PC-3 (cell line): ENCODE data around the gene S100A3. TPM values are rescaled to one million over a fixed set of nuclear protein-coding genes. Genes with fewer than 3 reads are reported as not detected.
"Not testable (repeated sequence)": the region's sequence is repeated elsewhere in the genome, so short reads cannot be mapped to it uniquely, and the experiment has no call there.

Source experiments
- ATAC-seq: fragments of 200-7000 bp; cut with Tn5 transposase; 2 replicates; pipeline ENCODE4 v1.9.1; 2020; ENCODE audit warnings: mild to moderate bottlenecking, moderate library complexity
- BruUV-seq: library from RNA; stranded (reverse); fragments of 400-500 nt; replicated peaks from 2 replicates; lab custom pipeline; 2021; lab: Mats Ljungman, UMichigan
- CTCF ChIA-PET: fragments of 300-600 bp; sonication (Branson Sonifier 250); formaldehyde crosslinking; loops from one replicate; lab custom pipeline; 2022; ENCODE audit warnings: antibody characterized with exemption; lab: Charles Lee
- POLR2A ChIA-PET: fragments of 300-600 bp; sonication (Branson Sonifier 250); formaldehyde crosslinking; loops from one replicate; lab custom pipeline; 2022; ENCODE audit warnings: antibody characterized with exemption; ENCODE audit not compliant: unreplicated experiment; lab: Charles Lee
- DNase-seq: peaks from one replicate; pipeline ENCODE4 v3.0.0-alpha.2; 2015
- H2AFZ ChIP-seq: fragments of 300-600 bp; sonication (generic); 2 replicates; pipeline ENCODE4 v1.6.0; 2016; ENCODE audit warnings: antibody characterized with exemption, low read length
- H3F3A ChIP-seq: fragments of 300-600 bp; sonication (generic); one replicate; pipeline ENCODE4 v1.6.0; 2017; ENCODE audit warnings: antibody characterized with exemption, low read length, control low read depth, mild to moderate bottlenecking; ENCODE audit not compliant: unreplicated experiment
- H3K27ac ChIP-seq: fragments of 300-600 bp; sonication (generic); 2 replicates; pipeline ENCODE4 v1.5.1; 2016; ENCODE audit warnings: mild to moderate bottlenecking, low read length
- H3K27me3 ChIP-seq: fragments of 300-600 bp; sonication (generic); 2 replicates; pipeline ENCODE4 v1.6.1; 2016; ENCODE audit warnings: low read length, mixed read lengths
- H3K36me3 ChIP-seq: fragments of 300-600 bp; sonication (generic); 2 replicates; pipeline ENCODE4 v1.6.1; 2016; ENCODE audit warnings: low read depth, mixed run types, low read length, mixed read lengths
- H3K4me1 ChIP-seq: fragments of 300-600 bp; sonication (generic); 2 replicates; pipeline ENCODE4 v1.5.1; 2016; ENCODE audit warnings: low read length; ENCODE audit not compliant: insufficient read depth
- H3K4me2 ChIP-seq: fragments of 300-600 bp; sonication (generic); 2 replicates; pipeline ENCODE4 v1.6.0; 2016; ENCODE audit warnings: low read length
- H3K4me3 ChIP-seq: fragments of 300-600 bp; sonication (generic); 2 replicates; pipeline ENCODE4 v1.5.1; 2016; ENCODE audit warnings: mild to moderate bottlenecking, low read length, mixed read lengths
- H3K79me2 ChIP-seq: fragments of 300-600 bp; sonication (generic); 2 replicates; pipeline ENCODE4 v1.6.1; 2017; ENCODE audit warnings: low read length, mixed read lengths
- H3K9ac ChIP-seq: fragments of 300-600 bp; sonication (generic); 2 replicates; pipeline ENCODE4 v1.6.0; 2016; ENCODE audit warnings: mild to moderate bottlenecking, low read length
- H3K9me2 ChIP-seq: fragments of 300-600 bp; sonication (generic); replicated peaks from 2 replicates; pipeline ENCODE4 v1.6.1; 2016; ENCODE audit warnings: mixed run types, low read length, mixed read lengths
- H3K9me3 ChIP-seq: fragments of 300-600 bp; sonication (generic); 2 replicates; pipeline ENCODE4 v1.6.1; 2016; ENCODE audit warnings: low read length, mixed read lengths
- H4K20me1 ChIP-seq: fragments of 300-600 bp; sonication (generic); 2 replicates; pipeline ENCODE4 v1.6.1; 2016; ENCODE audit warnings: low read length, mixed read lengths
- CTCF ChIP-seq: fragments of 300-600 bp; sonication (generic); conservative IDR thresholded peaks from 2 replicates; pipeline ENCODE4 v1.5.1; 2017; ENCODE audit warnings: antibody characterized with exemption, low read depth, mild to moderate bottlenecking, low read length
- EZH2 ChIP-seq: fragments of 300-600 bp; sonication (generic); IDR thresholded peaks from one replicate; pipeline ENCODE4 v1.6.1; 2017; ENCODE audit warnings: antibody characterized with exemption, mild to moderate bottlenecking, low read length; ENCODE audit not compliant: unreplicated experiment
- EZH2phosphoT487 ChIP-seq: fragments of 300-600 bp; sonication (generic); IDR thresholded peaks from 2 replicates; pipeline ENCODE4 v1.6.1; 2018; ENCODE audit warnings: mild to moderate bottlenecking, antibody characterized with exemption, low read length, borderline replicate concordance
- intact Hi-C: fragments of 100-400 bp; cut with micrococcal nuclease; formaldehyde crosslinking; loops from 2 replicates; pipeline ENCODE4 v1.9.0; 2023
- total RNA-seq: library from RNA; depleted of rRNA; stranded (reverse); fragments of >200 nt; gene quantifications from 2 replicates; pipeline ENCODE4 v1.2.3, GENCODE V29; 2014

S100A3 gene
- total RNA-seq, 1 experiment from 2014 or later, result 4.6 TPM

DNA sequence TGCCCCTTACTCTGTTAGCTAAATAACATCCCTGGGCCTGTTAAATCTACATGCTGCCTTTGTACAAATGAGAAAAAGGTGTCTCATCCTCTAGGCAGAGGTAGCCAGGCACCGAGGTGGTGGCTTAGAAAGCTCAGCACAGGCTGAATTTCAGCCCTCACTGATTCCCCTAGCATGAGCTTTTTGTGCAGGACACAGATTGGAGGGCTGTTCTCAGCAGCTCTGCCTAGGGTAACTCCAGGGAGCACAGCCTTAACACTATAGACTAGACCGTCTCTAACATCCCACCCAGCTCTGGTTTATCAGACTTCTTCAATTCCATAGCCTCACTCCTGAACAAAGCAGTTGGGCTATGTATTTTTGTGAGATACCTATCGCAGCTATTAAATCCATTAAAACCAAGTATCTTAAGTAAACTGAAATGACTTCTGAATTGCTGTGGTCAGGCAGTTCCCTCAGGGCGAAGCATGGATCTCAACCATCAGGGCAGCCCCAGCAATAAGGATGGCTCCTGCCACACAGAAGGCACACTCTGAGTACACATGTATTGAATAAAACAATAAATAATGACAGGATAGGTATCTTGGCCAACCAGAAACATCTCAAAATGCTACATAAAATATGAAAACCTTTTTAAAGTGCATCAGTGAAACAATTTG is 28.1 kb downstream of the S100A3 start:
- Histone ChIP-seq H4K20me1 (no peaks in the 10 kb centered on the region), H3K79me2 (no peaks in the 10 kb centered on the region), H3K9me3 (no peaks in the 10 kb centered on the region), H3K9me2 (no peaks in the 10 kb centered on the region), H2AFZ (peak overlapping the region; percentile 4; the same call in 1 of the 2 replicates), H3K9ac (no peak overlapping the region), H3K27me3 (no peaks in the 10 kb centered on the region), H3K4me3 (no peak overlapping the region), H3K4me2 (peak overlapping the region; percentile 5; the same call in 1 of the 2 replicates), H3K27ac (0 out of 2 replicates have a peak overlapping the region, but pooled peaks have one; percentile 1), H3K4me1 (peaks cover 18% of the 10 kb centered on the region), H3F3A (no peaks in the 10 kb centered on the region), H3K36me3 (no peaks in the 10 kb centered on the region)
- peak; percentile 56 for ATAC-seq
- no TSS peak for BruUV-seq
- DNase-seq, result peak; percentile 46
- intact Hi-C loops, result no loop called here
- TF ChIP-seq EZH2, result no peak
- no peak for TF ChIP-seq CTCF
- no peak for TF ChIP-seq EZH2phosphoT487
- CTCF ChIA-PET, result interaction anchor here (1.1 to 1.6 kb wide), 2 partner anchors 13 to 47 kb away, joined by 6 read pairs; no protein-coding TSS in a partner anchor
- POLR2A ChIA-PET, result interaction anchor here (0.6 to 0.7 kb wide), 2 partner anchors 14 to 60 kb away, joined by 3 to 4 read pairs; no protein-coding TSS in a partner anchor

- BruUV-seq, H3F3A ChIP-seq, H2AFZ ChIP-seq, H3K4me3 ChIP-seq, H4K20me1 ChIP-seq, H3K36me3 ChIP-seq, intact Hi-C loops, H3K4me2 ChIP-seq, H3K9me2 ChIP-seq, H3K27ac ChIP-seq, H3K79me2 ChIP-seq, H3K9me3 ChIP-seq, ATAC-seq, DNase-seq, H3K27me3 ChIP-seq, H3K9ac ChIP-seq: not testable (repeated sequence)
- POLR2A ChIA-PET, result interaction anchor here (0.6 kb wide), 1 partner anchor 446 kb away, joined by 3 read pairs; no protein-coding TSS in a partner anchor
- CTCF ChIA-PET, result interaction anchor here (1.1 to 1.6 kb wide), 2 partner anchors 13 to 48 kb away, joined by 6 read pairs; no protein-coding TSS in a partner anchor
- H3K4me1 ChIP-seq, result peaks cover 25% of the 10 kb centered on the region
Measured at GRCh38 chr1:153520137-153520691, 28.8 kb downstream of the S100A3 start.

GRCh38 chr1:153519242-153519641 is 29.8 kb downstream of the S100A3 start:
- peaks cover 32% of the 10 kb centered on the region for H3K4me1 ChIP-seq
- H4K20me1 ChIP-seq, result no peaks in the 10 kb centered on the region
- no TSS peak for BruUV-seq
- H3K27ac ChIP-seq, result no peak overlapping the region
- H2AFZ ChIP-seq, result no peak overlapping the region
- no peak for DNase-seq
- TF ChIP-seq EZH2 (no peak), EZH2phosphoT487 (no peak), CTCF (no peak)
- intact Hi-C loops, result no loop called here
- ATAC-seq, result no peak
- no peaks in the 10 kb centered on the region for H3K27me3 ChIP-seq
- ChIA-PET CTCF (no interaction called here), POLR2A (no interaction called here)
- H3K9me2 ChIP-seq, result no peaks in the 10 kb centered on the region
- no peak overlapping the region for H3K4me3 ChIP-seq
- no peaks in the 10 kb centered on the region for H3K36me3 ChIP-seq
- H3K9ac ChIP-seq, result no peak overlapping the region
- H3F3A ChIP-seq, result no peaks in the 10 kb centered on the region
- H3K4me2 ChIP-seq, result no peak overlapping the region
- H3K79me2 ChIP-seq, result no peaks in the 10 kb centered on the region
- no peaks in the 10 kb centered on the region for H3K9me3 ChIP-seq
